Testis (tissue), 3 donors: ENCODE measurements around the gene TIMM17A. TPM values are rescaled to one million over a fixed set of nuclear protein-coding genes. Genes with fewer than 3 reads are reported as not detected.
A peak's percentile ranks its signal among the peaks of the same experiment; 100 is the strongest.

Source experiments
- DNase-seq: peaks from one replicate; pipeline ENCODE4 v3.0.0-alpha.2; 2019
- H3K27ac ChIP-seq, 2 donors: fragments of 200-600 bp; sonication (generic); one replicate each; pipeline ENCODE4 v1.5.1; 2019
- H3K27me3 ChIP-seq: fragments of 200-600 bp; sonication (generic); one replicate; pipeline ENCODE4 v1.5.1; 2019
- H3K36me3 ChIP-seq: fragments of 200-600 bp; sonication (generic); one replicate; pipeline ENCODE4 v1.5.1; 2017; ENCODE audit warnings: low read depth; ENCODE audit errors: missing control alignments
- H3K4me1 ChIP-seq: fragments of 200-600 bp; sonication (generic); one replicate; pipeline ENCODE4 v1.5.1; 2019
- H3K4me3 ChIP-seq, 2 donors: fragments of 200-600 bp; sonication (generic); one replicate each; pipeline ENCODE4 v1.5.1; 2017 to 2019
- H3K9me3 ChIP-seq: fragments of 200-600 bp; sonication (generic); one replicate; pipeline ENCODE4 v1.5.1; 2017
- CTCF ChIP-seq, 3 experiments: fragments of 450-650 bp in 2 of 3; fragments of 200-600 bp in 1 of 3; sonication (generic) in 1 of 3; IDR thresholded peaks; one replicate each; pipeline ENCODE4 v1.5.1; 2016 to 2019; ENCODE audit warnings: antibody characterized with exemption in 3 of 3, mild to moderate bottlenecking in 2 of 3, moderate library complexity in 1 of 3
- POLR2A ChIP-seq: fragments of 450-650 bp; IDR thresholded peaks from one replicate; pipeline ENCODE4 v1.6.1; 2017; ENCODE audit warnings: antibody characterized with exemption, mild to moderate bottlenecking, moderate library complexity
- WGBS, 2 donors: methylation state at CpG; one replicate each; pipeline ENCODE4 v1.1.5; 2018; 5-methylcytosine and 5-hydroxymethylcytosine counted together
- intact Hi-C: fragments of 100-400 bp; cut with DNase I; formaldehyde crosslinking; loops from one replicate; pipeline ENCODE4 v1.15.1; 2023; ENCODE audit warnings: low total_unique reads
- polyA plus RNA-seq: library from polyadenylated mRNA; stranded (reverse); fragments of 350-450 nt; fragmentation: Illumina TruSeq; extraction: RNeasy Lipid Tissue Mini Kit (QIAGEN cat#74804); gene quantifications from one replicate; pipeline ENCODE4 v1.2.3, GENCODE V29; 2014; ENCODE audit warnings: low read depth, low replicate concordance; ENCODE audit not compliant: insufficient read depth
- total RNA-seq, 2 donors: library from RNA; depleted of rRNA; stranded (reverse); fragments of >200 nt; gene quantifications; one replicate each; pipeline ENCODE4 v1.2.3, GENCODE V29; 2016

The TIMM17A gene
- total and polyA plus RNA-seq, 3 donors from 2014 or later: 22.7 to 42.5 (median 24.7) TPM

DNA sequence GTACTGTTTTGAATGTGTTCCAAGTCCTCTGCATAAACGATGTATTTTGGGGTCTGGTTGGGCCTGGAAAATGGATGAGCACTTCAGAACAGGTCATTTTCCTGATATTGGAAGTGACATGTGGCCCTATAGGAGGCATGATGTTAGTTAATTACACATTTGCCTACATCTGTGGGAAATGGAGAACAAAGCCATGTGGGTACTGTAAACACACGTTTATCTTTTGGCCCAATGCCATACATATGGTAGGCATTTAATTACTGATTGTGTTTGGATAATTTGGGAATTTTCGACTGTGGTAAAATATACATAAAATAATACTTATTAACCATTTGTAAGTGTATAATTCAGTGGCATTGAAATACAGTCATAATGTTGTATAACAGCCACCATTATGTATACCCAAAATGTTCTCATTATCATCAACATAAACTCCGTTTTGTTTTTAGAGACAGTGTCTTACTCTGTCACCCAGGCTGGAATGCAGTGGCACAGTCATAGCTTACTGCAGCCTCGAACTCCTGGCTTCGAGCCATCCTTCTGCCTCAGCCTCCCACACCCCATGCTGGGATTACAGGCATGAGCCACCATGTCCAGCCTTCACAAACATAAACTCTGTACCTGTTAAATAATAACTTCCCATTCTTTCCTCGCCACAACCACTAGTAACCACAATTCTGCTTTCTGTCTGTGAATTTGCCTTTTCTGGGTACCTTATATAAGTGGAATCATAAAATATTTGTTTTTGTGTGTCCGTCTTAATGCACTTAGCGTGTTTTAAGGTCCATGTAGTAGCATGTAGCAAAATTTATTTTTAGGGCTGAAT, 15.2 kb downstream of the TIMM17A start:
- intact Hi-C loops: no loop called here
- Histone ChIP-seq H3K36me3 (no peaks in the 10 kb centered on the region), H3K27me3 (no peaks in the 10 kb centered on the region), H3K27ac (no peak overlapping the region), H3K9me3 (no peaks in the 10 kb centered on the region), H3K4me3 (no peak overlapping the region), H3K4me1 (no peaks in the 10 kb centered on the region)
- no peak for DNase-seq
- no peak for TF ChIP-seq POLR2A
- no peak for TF ChIP-seq CTCF (IDR thresholded peaks at IDR 0.05)
- WGBS, 2 donors: 57 to 61% methylated on average over 9 of the region's 9 CpGs

DNA sequence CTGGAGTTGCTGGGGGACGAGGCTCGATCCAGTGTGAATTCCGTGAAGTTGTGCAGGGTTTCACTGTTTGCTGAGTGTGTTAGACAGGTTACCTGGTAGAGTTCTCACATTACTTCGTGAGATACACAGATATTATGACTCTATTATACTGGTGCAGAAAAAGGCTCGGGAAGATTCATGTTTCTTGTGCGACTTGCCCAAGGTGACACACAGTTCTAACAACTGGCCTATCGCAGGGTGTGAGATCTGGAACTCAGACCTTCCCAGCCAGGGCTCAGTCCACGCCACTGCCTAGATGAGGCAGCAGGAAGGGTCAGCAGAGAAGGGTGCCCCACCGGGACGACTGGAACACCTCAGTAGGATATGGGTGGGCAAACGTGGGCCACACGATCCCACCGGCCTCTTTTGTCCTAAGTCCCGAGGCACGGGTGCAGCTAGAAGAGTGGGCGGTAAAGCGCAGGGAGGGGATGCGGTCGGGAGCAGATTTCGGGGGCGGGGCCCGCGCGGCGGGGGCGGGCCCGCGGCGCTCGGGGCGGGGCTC, 26.8 kb downstream of the TIMM17A start:
- Histone ChIP-seq H3K36me3 (no peaks in the 10 kb centered on the region), H3K4me3 (peak overlapping the region; percentile 87 to 93), H3K27ac (peak overlapping the region in 1 of 2 donors; percentile 80), H3K9me3 (no peaks in the 10 kb centered on the region), H3K4me1 (peaks cover 5% of the 10 kb centered on the region), H3K27me3 (no peaks in the 10 kb centered on the region)
- peak; percentile 79 for DNase-seq
- 13 to 18% methylated on average over 11 to 16 of the region's 31 CpGs for WGBS, 2 donors
- TF ChIP-seq POLR2A (no peak), CTCF (IDR thresholded peaks at IDR 0.05) (no peak)
- intact Hi-C loops: no loop called here

- H3K27ac ChIP-seq: peak within 1 kb of the TSS; percentile 77 to 80
- intact Hi-C loops: no loop called here
- H3K9me3 ChIP-seq: no peaks in the 10 kb centered on the region
- WGBS, 2 donors: 0 to 1% methylated on average over 18 to 20 of the region's 80 CpGs
- TF ChIP-seq CTCF (IDR thresholded peaks at IDR 0.05) (peak in 1 of 3 experiments; percentile 1), POLR2A (no peak)
- DNase-seq: peak; percentile 63
- no peaks in the 10 kb centered on the region for H3K27me3 ChIP-seq
- peak within 1 kb of the TSS; percentile 87 to 93 for H3K4me3 ChIP-seq
- H3K36me3 ChIP-seq: no peaks in the 10 kb centered on the region
- peaks cover 5% of the 10 kb centered on the region for H3K4me1 ChIP-seq
Observed at GRCh38 chr1:201982623-201983379, 27.5 kb downstream of the TIMM17A start, which contains the start of gene RNPEP. Gene RNPEP (plus strand): TSS chr1:201982648. CDS start chr1:201982667, 19 bp downstream.

DNA sequence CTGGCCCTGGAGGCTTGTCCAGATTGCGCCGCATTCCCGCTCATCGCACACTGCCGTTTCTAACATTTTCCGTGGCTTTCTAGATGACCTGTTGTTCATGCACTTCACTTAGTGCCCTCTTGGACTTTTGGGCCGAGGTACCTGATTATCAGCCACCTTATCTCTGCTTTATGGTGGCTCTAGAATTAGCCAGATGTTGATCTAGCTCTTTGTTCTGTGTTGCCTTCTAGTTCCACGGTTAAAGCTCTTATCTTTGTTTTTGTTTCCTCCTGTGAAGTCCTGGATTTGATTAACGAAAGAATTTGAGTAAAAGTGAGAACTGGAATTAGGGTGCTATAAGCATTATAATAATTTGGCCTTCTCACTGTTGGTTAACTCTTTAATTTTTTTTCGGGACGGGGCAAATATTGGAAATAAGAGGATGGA, 28.1 kb downstream of the TIMM17A start:
- intact Hi-C loops: no loop called here
- Histone ChIP-seq H3K9me3 (no peaks in the 10 kb centered on the region), H3K27ac (peak overlapping the region; percentile 77 to 80), H3K36me3 (no peaks in the 10 kb centered on the region), H3K27me3 (no peaks in the 10 kb centered on the region), H3K4me1 (peaks cover 5% of the 10 kb centered on the region), H3K4me3 (peak overlapping the region; percentile 87 to 93)
- DNase-seq: no peak
- 1 to 3% methylated on average over 11 of the region's 11 CpGs for WGBS, 2 donors
- TF ChIP-seq CTCF (IDR thresholded peaks at IDR 0.05): no peak
